Mesendoderm (in vitro differentiated cells): ENCODE measurements around the gene ZP2.

Experiments
- DNase-seq: peaks from one replicate; pipeline ENCODE4 v3.0.0; 2013
- H2AK5ac ChIP-seq: 2 replicates; pipeline ENCODE4 v1.6.1; 2013; ENCODE audit warnings: low read length, inconsistent platforms
- H2BK120ac ChIP-seq: 2 replicates; pipeline ENCODE4 v1.6.1; 2013; ENCODE audit warnings: low read depth, mild to moderate bottlenecking, low read length, moderate library complexity, mixed read lengths
- H2BK15ac ChIP-seq: replicated peaks from 2 replicates; pipeline ENCODE4 v1.6.1; 2013; ENCODE audit warnings: low read depth, mild to moderate bottlenecking, moderate library complexity
- H2BK5ac ChIP-seq: 2 replicates; pipeline ENCODE4 v1.6.1; 2013; ENCODE audit warnings: low read length, inconsistent platforms
- H3K18ac ChIP-seq: 2 replicates; pipeline ENCODE4 v1.6.1; 2013; ENCODE audit warnings: mild to moderate bottlenecking, low read length, mixed read lengths
- H3K23ac ChIP-seq: one replicate; pipeline ENCODE4 v1.6.1; 2013; ENCODE audit warnings: low read length
- H3K27ac ChIP-seq: 2 replicates; pipeline ENCODE4 v1.5.1; 2013; ENCODE audit warnings: low read depth, mild to moderate bottlenecking, inconsistent platforms, low read length, moderate library complexity
- H3K27me3 ChIP-seq: 2 replicates; pipeline ENCODE4 v1.6.1; 2013; ENCODE audit warnings: low read length, control low read depth, mild to moderate bottlenecking, inconsistent platforms; ENCODE audit not compliant: insufficient read depth, poor library complexity
- H3K36me3 ChIP-seq: 2 replicates; pipeline ENCODE4 v1.6.1; 2013; ENCODE audit warnings: low read length, inconsistent platforms; ENCODE audit not compliant: control insufficient read depth, insufficient read depth
- H3K4ac ChIP-seq: one replicate; pipeline ENCODE4 v1.6.1; 2013; ENCODE audit warnings: low read depth, mild to moderate bottlenecking, low read length, moderate library complexity
- H3K4me1 ChIP-seq: 2 replicates; pipeline ENCODE4 v1.6.1; 2013; ENCODE audit warnings: low read depth, low read length, inconsistent platforms; ENCODE audit not compliant: control insufficient read depth
- H3K4me2 ChIP-seq: 2 replicates; pipeline ENCODE4 v1.6.1; 2013; ENCODE audit warnings: low read length
- H3K4me3 ChIP-seq: 2 replicates; pipeline ENCODE4 v1.5.1; 2013; ENCODE audit warnings: mild to moderate bottlenecking, low read length
- H3K56ac ChIP-seq: one replicate; pipeline ENCODE4 v1.6.1; 2013; ENCODE audit warnings: low read length
- H3K79me1 ChIP-seq: 2 replicates; pipeline ENCODE4 v1.6.1; 2013; ENCODE audit warnings: low read length, inconsistent platforms
- H3K79me2 ChIP-seq: 2 replicates; pipeline ENCODE4 v1.6.1; 2013; ENCODE audit warnings: mild to moderate bottlenecking, low read length; ENCODE audit not compliant: control insufficient read depth, insufficient read depth
- H3K9ac ChIP-seq: 2 replicates; pipeline ENCODE4 v1.6.1; 2013; ENCODE audit warnings: low read length, inconsistent platforms
- H4K5ac ChIP-seq: one replicate; pipeline ENCODE4 v1.6.1; 2013; ENCODE audit warnings: low read length
- H4K8ac ChIP-seq: one replicate; pipeline ENCODE4 v1.6.1; 2013; ENCODE audit warnings: low read depth, mild to moderate bottlenecking, control low read depth, low read length, moderate library complexity
- WGBS: extraction: QIAGEN DNeasy Blood & Tissue Kit; methylation state at CpG from one replicate; pipeline ENCODE4 v1.1.7; 2013; ENCODE audit warnings: low lambda C conversion rate, missing lambda C conversion rate; ENCODE audit not compliant: insufficient coverage; ENCODE audit errors: extremely low coverage; 5-methylcytosine and 5-hydroxymethylcytosine counted together

Gene ZP2

DNA sequence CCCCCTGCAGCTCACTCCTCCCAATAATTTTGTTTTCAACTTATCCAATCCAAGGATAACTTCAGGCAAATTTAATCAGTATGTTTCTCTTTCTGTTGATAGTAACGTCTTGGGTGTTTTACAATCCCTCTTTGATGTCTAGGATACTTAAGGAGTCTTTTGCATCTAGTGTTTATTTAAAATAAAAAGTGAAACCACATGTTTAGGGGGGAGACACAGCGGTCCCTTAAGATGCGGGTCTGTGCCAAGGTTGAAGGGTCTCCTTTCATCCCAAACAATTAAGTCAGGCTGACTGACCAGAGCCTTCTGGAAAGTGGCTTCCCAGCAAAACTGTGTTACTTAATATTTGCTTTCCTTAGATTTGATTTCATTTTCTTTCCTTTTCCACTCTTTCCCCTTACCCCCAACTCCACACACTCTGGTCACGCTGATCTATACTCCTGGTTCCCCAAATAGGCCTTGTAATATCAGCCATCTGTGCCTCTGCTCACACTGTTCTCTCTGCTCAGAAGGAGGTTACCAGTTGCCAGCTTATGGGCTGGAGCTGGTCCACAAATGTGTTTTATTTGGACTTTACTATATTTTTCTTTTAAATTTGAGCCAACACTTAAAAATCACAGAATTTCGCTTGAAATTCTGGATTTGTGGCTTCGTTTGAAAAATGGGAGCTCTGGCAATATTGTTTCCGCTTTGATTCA lies 33.3 kb upstream of the ZP2 start:
- no peak overlapping the region for H4K8ac ChIP-seq
- H4K5ac ChIP-seq: no peak overlapping the region
- H3K4me2 ChIP-seq: no peak overlapping the region
- no peak overlapping the region for H2AK5ac ChIP-seq
- no peak overlapping the region for H3K18ac ChIP-seq
- no peaks in the 10 kb centered on the region for H3K79me1 ChIP-seq
- WGBS: no CpG with 5 or more reads among the region's 7 CpGs
- H3K9ac ChIP-seq: no peak overlapping the region
- no peak for DNase-seq
- H3K4ac ChIP-seq: no peak overlapping the region
- no peaks in the 10 kb centered on the region for H3K4me1 ChIP-seq
- no peak overlapping the region for H2BK15ac ChIP-seq
- H3K27me3 ChIP-seq: no peaks in the 10 kb centered on the region
- H3K56ac ChIP-seq: no peak overlapping the region
- H3K23ac ChIP-seq: no peak overlapping the region
- no peak overlapping the region for H2BK5ac ChIP-seq
- no peak overlapping the region for H3K27ac ChIP-seq
- H3K79me2 ChIP-seq: no peaks in the 10 kb centered on the region
- H3K4me3 ChIP-seq: no peak overlapping the region
- no peak overlapping the region for H2BK120ac ChIP-seq
- H3K36me3 ChIP-seq: no peaks in the 10 kb centered on the region

DNA sequence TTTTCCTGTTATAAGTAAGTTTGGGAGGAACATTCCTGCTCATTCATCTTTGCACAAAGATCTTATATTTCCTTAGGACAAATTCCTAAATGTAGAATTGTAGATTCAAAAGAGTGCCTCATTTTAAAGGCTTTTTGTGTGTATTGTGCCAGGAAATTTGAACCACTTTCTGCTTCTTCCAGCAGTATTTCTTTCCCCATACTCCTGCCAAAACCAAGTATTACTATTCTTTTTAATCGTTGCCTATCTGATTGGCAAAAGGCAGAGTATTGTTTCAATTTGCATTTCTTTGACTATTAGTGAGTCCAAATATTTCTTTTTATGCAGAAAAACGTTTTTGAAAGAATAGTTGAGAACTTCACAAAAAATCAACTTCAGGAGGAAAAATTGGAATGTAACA lies 31.4 kb upstream of the ZP2 start:
- Histone ChIP-seq H3K4me1 (no peaks in the 10 kb centered on the region), H3K9ac (no peak overlapping the region), H4K5ac (no peak overlapping the region), H3K79me2 (no peaks in the 10 kb centered on the region), H2BK15ac (no peak overlapping the region), H2AK5ac (no peak overlapping the region), H2BK120ac (no peak overlapping the region), H3K27me3 (no peaks in the 10 kb centered on the region), H3K36me3 (no peaks in the 10 kb centered on the region), H3K4me2 (no peak overlapping the region), H3K56ac (no peak overlapping the region), H3K18ac (no peak overlapping the region), H3K4me3 (no peak overlapping the region), H3K79me1 (no peaks in the 10 kb centered on the region), H3K23ac (no peak overlapping the region), H4K8ac (no peak overlapping the region), H3K27ac (no peak overlapping the region), H3K4ac (no peak overlapping the region), H2BK5ac (no peak overlapping the region)
- no CpG with 5 or more reads among the region's 2 CpGs for WGBS
- no peak for DNase-seq

GRCh38 chr16:21239646-21240045 lies 28.3 kb upstream of the ZP2 start:
- Histone ChIP-seq H3K79me1 (no peaks in the 10 kb centered on the region), H3K9ac (no peak overlapping the region), H4K5ac (no peak overlapping the region), H4K8ac (no peak overlapping the region), H3K79me2 (no peaks in the 10 kb centered on the region), H3K56ac (no peak overlapping the region), H3K36me3 (no peaks in the 10 kb centered on the region), H3K23ac (no peak overlapping the region), H3K4me2 (no peak overlapping the region), H3K4me3 (no peak overlapping the region), H2BK120ac (no peak overlapping the region), H2BK5ac (no peak overlapping the region), H2AK5ac (no peak overlapping the region), H3K27ac (no peak overlapping the region), H3K4me1 (no peaks in the 10 kb centered on the region), H3K18ac (no peak overlapping the region), H2BK15ac (no peak overlapping the region), H3K4ac (no peak overlapping the region), H3K27me3 (no peaks in the 10 kb centered on the region)
- WGBS: no CpG with 5 or more reads among the region's 4 CpGs
- no peak for DNase-seq

DNA sequence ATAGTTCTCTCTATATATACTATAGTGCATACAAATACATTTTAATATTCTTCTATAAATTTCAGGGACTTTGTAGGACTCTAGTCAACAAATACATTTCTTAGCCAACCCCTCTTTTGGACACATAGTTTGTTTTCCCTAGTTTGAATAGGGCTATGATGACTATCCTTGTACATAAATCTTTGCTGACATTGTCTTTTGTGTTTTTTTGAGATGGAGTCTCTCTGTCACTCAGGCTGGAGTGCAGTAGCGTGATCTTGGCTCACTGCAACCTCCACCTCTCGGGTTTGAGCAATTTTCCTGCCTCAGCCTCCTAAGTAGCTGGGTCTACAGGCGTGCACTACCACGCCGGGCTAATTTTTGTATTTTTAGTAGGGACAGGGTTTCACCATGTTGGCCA lies 25.5 kb upstream of the ZP2 start:
- no CpG with 5 or more reads among the region's 5 CpGs for WGBS
- no peaks in the 10 kb centered on the region for H3K4me1 ChIP-seq
- H3K4me2 ChIP-seq: no peak overlapping the region
- no peak overlapping the region for H3K9ac ChIP-seq
- H3K56ac ChIP-seq: no peak overlapping the region
- H3K4me3 ChIP-seq: no peak overlapping the region
- no peak overlapping the region for H2BK5ac ChIP-seq
- H2AK5ac ChIP-seq: no peak overlapping the region
- H3K18ac ChIP-seq: no peak overlapping the region
- no peaks in the 10 kb centered on the region for H3K79me1 ChIP-seq
- no peak overlapping the region for H2BK120ac ChIP-seq
- DNase-seq: no peak
- H3K36me3 ChIP-seq: no peaks in the 10 kb centered on the region
- H4K8ac ChIP-seq: no peak overlapping the region
- H3K4ac ChIP-seq: no peak overlapping the region
- H4K5ac ChIP-seq: no peak overlapping the region
- no peak overlapping the region for H2BK15ac ChIP-seq
- H3K79me2 ChIP-seq: no peaks in the 10 kb centered on the region
- H3K27ac ChIP-seq: no peak overlapping the region
- no peak overlapping the region for H3K23ac ChIP-seq
- H3K27me3 ChIP-seq: no peaks in the 10 kb centered on the region

GRCh38 chr16:21235199-21235585 lies 23.8 kb upstream of the ZP2 start:
- Histone ChIP-seq H3K18ac (no peak overlapping the region), H3K9ac (no peak overlapping the region), H2BK5ac (no peak overlapping the region), H2BK120ac (no peak overlapping the region), H3K4ac (no peak overlapping the region), H3K27ac (no peak overlapping the region), H3K79me2 (no peaks in the 10 kb centered on the region), H3K27me3 (no peaks in the 10 kb centered on the region), H3K4me1 (no peaks in the 10 kb centered on the region), H3K4me2 (no peak overlapping the region), H4K8ac (no peak overlapping the region), H2BK15ac (no peak overlapping the region), H2AK5ac (no peak overlapping the region), H4K5ac (no peak overlapping the region), H3K36me3 (no peaks in the 10 kb centered on the region), H3K79me1 (no peaks in the 10 kb centered on the region), H3K23ac (no peak overlapping the region), H3K56ac (no peak overlapping the region), H3K4me3 (no peak overlapping the region)
- DNase-seq: no peak
- 100% methylated on average over 1 of the region's 3 CpGs for WGBS

- Histone ChIP-seq H2AK5ac (no peak within 1 kb of the TSS), H2BK15ac (no peak within 1 kb of the TSS), H3K36me3 (no peaks in the 10 kb centered on the region), H3K4me2 (no peak within 1 kb of the TSS), H3K9ac (no peak within 1 kb of the TSS), H4K8ac (no peak within 1 kb of the TSS), H3K4ac (no peak within 1 kb of the TSS), H3K18ac (no peak within 1 kb of the TSS), H3K27me3 (no peaks in the 10 kb centered on the region), H3K56ac (no peak within 1 kb of the TSS), H4K5ac (no peak within 1 kb of the TSS), H3K4me1 (no peaks in the 10 kb centered on the region), H3K23ac (no peak within 1 kb of the TSS), H3K4me3 (no peak within 1 kb of the TSS), H3K79me2 (no peaks in the 10 kb centered on the region), H2BK120ac (no peak within 1 kb of the TSS), H3K79me1 (no peaks in the 10 kb centered on the region), H3K27ac (no peak within 1 kb of the TSS), H2BK5ac (no peak within 1 kb of the TSS)
- WGBS: no CpG with 5 or more reads among the region's 11 CpGs
- no peak for DNase-seq
These were observed 22.3 kb upstream of the ZP2 start, which contains the start of gene ANKS4B for GRCh38 chr16:21233521-21234150. Gene ANKS4B, plus strand, starts transcription at chr16:21233699. Its CDS starts 39 bp downstream, at chr16:21233738.
